RWPE2 (cell line): ENCODE measurements around the gene PGRMC2.

Source experiments
- ATAC-seq: fragments of 200-7000 bp; cut with Tn5 transposase; 3 replicates; pipeline ENCODE4 v1.9.1; 2021; ENCODE audit warnings: low read depth
- DNase-seq: peaks from one replicate; pipeline ENCODE4 v3.0.0-alpha.2; 2020; ENCODE audit warnings: low spot score
- H3K27ac ChIP-seq: fragments of 450-650 bp; 2 replicates; pipeline ENCODE4 v1.5.1; 2017; ENCODE audit warnings: mild to moderate bottlenecking; ENCODE audit not compliant: poor library complexity, severe bottlenecking
- H3K27me3 ChIP-seq: fragments of 250-450 bp; sonication (Bioruptor Pico); 2 replicates; pipeline ENCODE4 v1.5.1; 2021; ENCODE audit warnings: mild to moderate bottlenecking, moderate library complexity; ENCODE audit not compliant: insufficient read depth, poor library complexity, severe bottlenecking
- H3K36me3 ChIP-seq: fragments of 250-450 bp; sonication (Bioruptor Pico); 2 replicates; pipeline ENCODE4 v1.5.1; 2020; ENCODE audit warnings: low read depth, mild to moderate bottlenecking, moderate library complexity
- H3K4me1 ChIP-seq: fragments of 250-450 bp; sonication (Bioruptor Pico); 2 replicates; pipeline ENCODE4 v1.5.1; 2021; ENCODE audit warnings: mild to moderate bottlenecking, moderate library complexity; ENCODE audit not compliant: insufficient read depth, poor library complexity, severe bottlenecking
- H3K4me3 ChIP-seq: fragments of 250-450 bp; sonication (Bioruptor Pico); 2 replicates; pipeline ENCODE4 v1.5.1; 2021; ENCODE audit warnings: mild to moderate bottlenecking, moderate library complexity; ENCODE audit not compliant: severe bottlenecking
- H3K9me3 ChIP-seq: fragments of 250-450 bp; sonication (Bioruptor Pico); 2 replicates; pipeline ENCODE4 v1.5.1; 2021; ENCODE audit warnings: mild to moderate bottlenecking, moderate library complexity; ENCODE audit not compliant: severe bottlenecking
- CTCF ChIP-seq: fragments of 450-650 bp; IDR thresholded peaks from one replicate; pipeline ENCODE4 v1.5.1; 2017; ENCODE audit warnings: mild to moderate bottlenecking, moderate library complexity; ENCODE audit not compliant: poor library complexity, severe bottlenecking

The PGRMC2 gene

GRCh38 chr4:128244379-128244778 is 43.2 kb downstream of the PGRMC2 start:
- no peak overlapping the region for H3K4me3 ChIP-seq
- H3K4me1 ChIP-seq, result peaks cover 15% of the 10 kb centered on the region
- H3K9me3 ChIP-seq, result peaks cover 9% of the 10 kb centered on the region
- no peak for ATAC-seq
- H3K36me3 ChIP-seq, result no peaks in the 10 kb centered on the region
- no peaks in the 10 kb centered on the region for H3K27me3 ChIP-seq
- H3K27ac ChIP-seq, result no peak overlapping the region
- DNase-seq, result no peak
- TF ChIP-seq CTCF, result no peak

DNA sequence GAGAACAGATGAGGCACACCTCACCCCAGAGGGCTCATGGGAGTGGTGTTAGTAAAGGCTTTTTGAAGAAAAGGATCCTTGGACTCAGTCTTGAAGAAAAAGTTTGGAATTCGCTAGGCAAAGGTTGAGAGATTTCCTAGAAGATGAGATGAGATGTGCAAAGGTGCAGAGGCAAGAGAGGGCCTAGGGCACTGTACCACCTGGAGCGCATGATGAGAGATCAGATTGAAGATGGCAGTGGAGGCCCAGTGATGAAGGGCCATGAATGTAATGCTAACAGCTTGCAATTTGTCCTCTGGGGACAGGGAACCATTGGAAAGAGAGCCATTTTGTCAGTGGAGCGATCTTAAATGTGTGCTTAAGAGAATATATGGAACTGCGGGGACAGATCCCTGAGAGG is 45.0 kb downstream of the PGRMC2 start:
- TF ChIP-seq CTCF, result no peak

DNA sequence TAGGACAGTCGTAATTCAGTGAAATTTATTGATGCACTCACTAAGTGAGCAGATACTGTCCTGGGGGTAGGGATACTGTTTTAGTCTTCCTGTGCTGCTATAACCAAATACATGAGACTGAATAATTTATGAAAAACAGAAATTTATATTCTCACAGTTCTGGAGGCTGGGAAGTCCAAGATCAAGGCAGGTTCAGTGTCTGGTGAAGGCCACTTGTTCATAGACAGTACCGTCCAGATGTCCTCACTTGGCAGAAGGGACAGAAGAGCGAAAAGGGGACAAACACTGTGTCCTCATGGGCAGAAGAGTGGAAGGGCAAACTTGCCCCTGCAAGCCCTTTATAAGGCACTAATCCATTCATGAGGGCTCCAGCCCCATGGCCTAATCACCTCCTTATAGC is 45.6 kb downstream of the PGRMC2 start:
- DNase-seq (no peak), ATAC-seq (no peak)
- TF ChIP-seq CTCF, result no peak
- no peaks in the 10 kb centered on the region for H3K27me3 ChIP-seq
- no peaks in the 10 kb centered on the region for H3K36me3 ChIP-seq
- peak overlapping the region; percentile 86 for H3K27ac ChIP-seq
- no peaks in the 10 kb centered on the region for H3K9me3 ChIP-seq
- H3K4me1 ChIP-seq, result peaks cover 15% of the 10 kb centered on the region
- H3K4me3 ChIP-seq, result no peak overlapping the region

More for the DNA sequence above, 45.0 kb downstream of the PGRMC2 start:
- peak overlapping the region; percentile 86 for H3K27ac ChIP-seq
- no peaks in the 10 kb centered on the region for H3K36me3 ChIP-seq
- H3K9me3 ChIP-seq, result no peaks in the 10 kb centered on the region
- ATAC-seq (no peak), DNase-seq (no peak)
- peaks cover 15% of the 10 kb centered on the region for H3K4me1 ChIP-seq
- no peaks in the 10 kb centered on the region for H3K27me3 ChIP-seq
- H3K4me3 ChIP-seq, result no peak overlapping the region

GRCh38 chr4:128241425-128241913 is 46.1 kb downstream of the PGRMC2 start:
- peaks cover 15% of the 10 kb centered on the region for H3K4me1 ChIP-seq
- H3K9me3 ChIP-seq, result no peaks in the 10 kb centered on the region
- no peak overlapping the region for H3K4me3 ChIP-seq
- DNase-seq (peak; percentile 79), ATAC-seq (peak; percentile 86)
- H3K36me3 ChIP-seq, result no peaks in the 10 kb centered on the region
- no peak for TF ChIP-seq CTCF
- H3K27me3 ChIP-seq, result no peaks in the 10 kb centered on the region
- H3K27ac ChIP-seq, result peak overlapping the region; percentile 86

DNA sequence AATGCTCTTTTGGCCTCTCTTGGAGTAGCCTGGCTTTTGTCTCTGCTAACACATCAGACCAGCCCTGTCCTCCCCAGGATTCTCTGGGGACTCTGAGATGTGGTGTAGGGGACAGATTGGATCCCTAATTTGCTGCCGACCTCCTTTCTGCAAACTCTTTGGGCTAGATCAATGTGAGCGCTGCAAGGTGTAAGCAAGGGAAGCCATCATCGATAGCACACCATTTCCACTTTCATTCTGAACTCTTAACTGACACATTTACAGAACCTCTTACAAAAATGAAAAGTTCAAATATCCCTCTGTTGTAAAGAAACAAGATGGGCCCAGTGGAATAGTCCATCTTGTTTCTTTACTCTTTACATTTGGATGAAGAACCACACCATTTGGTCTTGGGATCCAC is 46.6 kb downstream of the PGRMC2 start:
- H3K36me3 ChIP-seq, result no peaks in the 10 kb centered on the region
- peak overlapping the region; percentile 86 for H3K27ac ChIP-seq
- no peaks in the 10 kb centered on the region for H3K9me3 ChIP-seq
- H3K4me1 ChIP-seq, result peaks cover 15% of the 10 kb centered on the region
- ATAC-seq (no peak), DNase-seq (no peak)
- H3K4me3 ChIP-seq, result no peak overlapping the region
- TF ChIP-seq CTCF, result no peak
- no peaks in the 10 kb centered on the region for H3K27me3 ChIP-seq
